HEK293 (cell line): ENCODE results near the gene ULBP1.
"Not testable (repeated sequence)": the region's sequence is repeated elsewhere in the genome, so short reads cannot be mapped to it uniquely, and the experiment has no call there.

Experiments
- CTCF ChIA-PET: fragments of 350-600 bp; formaldehyde crosslinking; extraction: SDS; loops from one replicate; lab custom pipeline; 2021; ENCODE audit warnings: antibody characterized with exemption; lab: Yijun Ruan, JAX
- POLR2A ChIA-PET: fragments of 300-600 bp; formaldehyde crosslinking; extraction: SDS; loops from one replicate; lab custom pipeline; 2020; ENCODE audit warnings: antibody characterized with exemption, inconsistent platforms; lab: Yijun Ruan, JAX
- H3K27ac ChIP-seq: fragments of 200-500 bp; sonication (Bioruptor generic); 2 replicates; pipeline ENCODE4 v1.5.1; 2014; ENCODE audit warnings: low read depth, low read length, control low read depth, inconsistent platforms; ENCODE audit errors: extremely low read depth
- H3K36me3 ChIP-seq, 2 experiments: fragments of 200-500 bp in 1 of 2; sonication (Bioruptor generic) in 1 of 2; 1 replicate in 1 of 2; 2 replicates in 1 of 2; pipeline ENCODE4 v1.5.1; 2014 to 2017; ENCODE audit warnings: inconsistent platforms in 2 of 2, low read length in 2 of 2; ENCODE audit not compliant: control insufficient read depth in 2 of 2, insufficient read depth in 1 of 2
- H3K4me1 ChIP-seq: fragments of 200-500 bp; sonication (Bioruptor generic); 2 replicates; pipeline ENCODE4 v1.5.1; 2014; ENCODE audit warnings: mild to moderate bottlenecking, low read length, inconsistent platforms; ENCODE audit not compliant: control insufficient read depth, insufficient read depth
- H3K4me3 ChIP-seq: 2 replicates; pipeline ENCODE4 v1.5.1; 2011; ENCODE audit warnings: low read depth, mild to moderate bottlenecking, control low read depth, low read length, moderate library complexity
- H3K9me3 ChIP-seq: fragments of 200-500 bp; sonication (Bioruptor generic); 2 replicates; pipeline ENCODE4 v1.5.1; 2014; ENCODE audit warnings: low read depth, low read length, inconsistent platforms; ENCODE audit not compliant: control insufficient read depth, insufficient read depth
- KLF1 ChIP-seq: fragments of 450-650 bp; formaldehyde crosslinking; IDR thresholded peaks from 2 replicates; pipeline ENCODE4 v1.5.1; 2016; ENCODE audit warnings: missing biosample characterization, missing genetic modification characterization
- KLF9 ChIP-seq: fragments of 450-650 bp; formaldehyde crosslinking; IDR thresholded peaks from 2 replicates; pipeline ENCODE4 v1.5.1; 2016; ENCODE audit warnings: missing biosample characterization, missing genetic modification characterization, low read depth
- TCF7L2 ChIP-seq: IDR thresholded peaks from 2 replicates; pipeline ENCODE4 v1.6.1; 2011; ENCODE audit warnings: low read depth, mild to moderate bottlenecking, inconsistent platforms, low read length, moderate library complexity, borderline replicate concordance
- ZBTB21 ChIP-seq: fragments of 450-650 bp; formaldehyde crosslinking; IDR thresholded peaks from 2 replicates; pipeline ENCODE4 v1.5.1; 2017; ENCODE audit warnings: missing biosample characterization, missing genetic modification characterization
- ZNF174 ChIP-seq: fragments of 450-650 bp; formaldehyde crosslinking; IDR thresholded peaks from 2 replicates; pipeline ENCODE4 v1.5.0; 2017; ENCODE audit warnings: missing biosample characterization, mild to moderate bottlenecking, missing genetic modification characterization
- ZNF302 ChIP-seq: fragments of 450-650 bp; formaldehyde crosslinking; IDR thresholded peaks from 2 replicates; pipeline ENCODE4 v1.5.1; 2016; ENCODE audit warnings: missing biosample characterization, missing genetic modification characterization, low read depth
- ZNF707 ChIP-seq: fragments of 450-650 bp; formaldehyde crosslinking; IDR thresholded peaks from 2 replicates; pipeline ENCODE4 v1.5.1; 2016; ENCODE audit warnings: missing biosample characterization, missing genetic modification characterization
- ZNF792 ChIP-seq: fragments of 450-650 bp; formaldehyde crosslinking; IDR thresholded peaks from 2 replicates; pipeline ENCODE4 v1.5.1; 2016; ENCODE audit warnings: missing biosample characterization, missing genetic modification characterization
- TF ChIP-seq, protein P1 (sequence below): fragments of 450-650 bp; formaldehyde crosslinking; IDR thresholded peaks from 2 replicates; pipeline ENCODE4 v1.5.1; 2016; ENCODE audit warnings: missing biosample characterization, missing genetic modification characterization, low read depth
- TF ChIP-seq, protein P2 (sequence below): fragments of 450-650 bp; IDR thresholded peaks from 2 replicates; pipeline ENCODE4 v1.5.1; 2018; ENCODE audit warnings: missing biosample characterization, missing genetic modification characterization
- TF ChIP-seq, protein P3 (sequence below): fragments of 450-650 bp; formaldehyde crosslinking; IDR thresholded peaks from 2 replicates; pipeline ENCODE4 v1.5.1; 2016; ENCODE audit warnings: missing biosample characterization, missing genetic modification characterization

The ULBP1 gene

GRCh38 chr6:149947533-149947932 lies 16.2 kb upstream of the ULBP1 start:
- ChIA-PET CTCF (interaction anchor here (1.2 to 1.3 kb wide), 2 partner anchors 44 to 69 kb away, joined by 3 read pairs; no protein-coding TSS in a partner anchor), POLR2A (interaction anchor here (3.0 kb wide), 1 partner anchor 16 kb away, joined by 10 read pairs; the partner anchor contains the start of gene ULBP1)
- not testable (repeated sequence) for H3K4me3 ChIP-seq, H3K27ac ChIP-seq, H3K9me3 ChIP-seq, H3K4me1 ChIP-seq, H3K36me3 ChIP-seq

DNA sequence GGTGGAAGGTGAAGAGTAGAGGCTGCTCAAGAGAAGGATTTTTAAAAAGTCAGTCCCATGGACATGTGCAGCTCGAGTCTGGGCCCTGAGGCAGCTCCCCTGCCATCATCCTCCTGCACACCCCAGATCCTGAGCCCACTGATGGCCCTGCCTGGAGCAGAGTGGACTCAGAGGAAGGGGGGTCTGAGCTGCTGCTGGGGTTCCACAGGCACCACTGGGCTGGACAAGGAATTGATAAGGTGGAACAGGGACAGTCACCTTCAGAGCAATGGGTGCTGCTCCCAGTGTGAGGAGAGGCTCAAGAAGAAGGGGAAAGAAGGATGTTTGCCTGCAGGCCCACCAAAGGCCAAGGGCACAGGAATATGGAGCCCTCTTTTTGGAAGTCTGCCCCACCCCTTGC lies 15.7 kb upstream of the ULBP1 start:
- CTCF ChIA-PET: interaction anchor here (0.6 to 1.3 kb wide), 3 partner anchors 43 to 71 kb away, joined by 3 read pairs; no protein-coding TSS in a partner anchor
- POLR2A ChIA-PET: interaction anchor here (3.0 kb wide), 1 partner anchor 16 kb away, joined by 10 read pairs; the partner anchor contains the start of gene ULBP1
- TF ChIP-seq, protein P1, sequence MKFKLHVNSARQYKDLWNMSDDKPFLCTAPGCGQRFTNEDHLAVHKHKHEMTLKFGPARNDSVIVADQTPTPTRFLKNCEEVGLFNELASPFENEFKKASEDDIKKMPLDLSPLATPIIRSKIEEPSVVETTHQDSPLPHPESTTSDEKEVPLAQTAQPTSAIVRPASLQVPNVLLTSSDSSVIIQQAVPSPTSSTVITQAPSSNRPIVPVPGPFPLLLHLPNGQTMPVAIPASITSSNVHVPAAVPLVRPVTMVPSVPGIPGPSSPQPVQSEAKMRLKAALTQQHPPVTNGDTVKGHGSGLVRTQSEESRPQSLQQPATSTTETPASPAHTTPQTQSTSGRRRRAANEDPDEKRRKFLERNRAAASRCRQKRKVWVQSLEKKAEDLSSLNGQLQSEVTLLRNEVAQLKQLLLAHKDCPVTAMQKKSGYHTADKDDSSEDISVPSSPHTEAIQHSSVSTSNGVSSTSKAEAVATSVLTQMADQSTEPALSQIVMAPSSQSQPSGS (tag by site-specific recombination): no peak
- TF ChIP-seq, protein P2, sequence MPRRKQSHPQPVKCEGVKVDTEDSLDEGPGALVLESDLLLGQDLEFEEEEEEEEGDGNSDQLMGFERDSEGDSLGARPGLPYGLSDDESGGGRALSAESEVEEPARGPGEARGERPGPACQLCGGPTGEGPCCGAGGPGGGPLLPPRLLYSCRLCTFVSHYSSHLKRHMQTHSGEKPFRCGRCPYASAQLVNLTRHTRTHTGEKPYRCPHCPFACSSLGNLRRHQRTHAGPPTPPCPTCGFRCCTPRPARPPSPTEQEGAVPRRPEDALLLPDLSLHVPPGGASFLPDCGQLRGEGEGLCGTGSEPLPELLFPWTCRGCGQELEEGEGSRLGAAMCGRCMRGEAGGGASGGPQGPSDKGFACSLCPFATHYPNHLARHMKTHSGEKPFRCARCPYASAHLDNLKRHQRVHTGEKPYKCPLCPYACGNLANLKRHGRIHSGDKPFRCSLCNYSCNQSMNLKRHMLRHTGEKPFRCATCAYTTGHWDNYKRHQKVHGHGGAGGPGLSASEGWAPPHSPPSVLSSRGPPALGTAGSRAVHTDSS (tag by site-specific recombination): no peak
- TF ChIP-seq ZNF302 (tag by site-specific recombination) (no peak), ZNF707 (tag by site-specific recombination) (no peak), ZNF792 (tag by site-specific recombination) (no peak), ZBTB21 (no peak), KLF9 (tag by site-specific recombination) (no peak), ZNF174 (tag by site-specific recombination) (no peak), TCF7L2 (no peak)
- TF ChIP-seq, protein P3, sequence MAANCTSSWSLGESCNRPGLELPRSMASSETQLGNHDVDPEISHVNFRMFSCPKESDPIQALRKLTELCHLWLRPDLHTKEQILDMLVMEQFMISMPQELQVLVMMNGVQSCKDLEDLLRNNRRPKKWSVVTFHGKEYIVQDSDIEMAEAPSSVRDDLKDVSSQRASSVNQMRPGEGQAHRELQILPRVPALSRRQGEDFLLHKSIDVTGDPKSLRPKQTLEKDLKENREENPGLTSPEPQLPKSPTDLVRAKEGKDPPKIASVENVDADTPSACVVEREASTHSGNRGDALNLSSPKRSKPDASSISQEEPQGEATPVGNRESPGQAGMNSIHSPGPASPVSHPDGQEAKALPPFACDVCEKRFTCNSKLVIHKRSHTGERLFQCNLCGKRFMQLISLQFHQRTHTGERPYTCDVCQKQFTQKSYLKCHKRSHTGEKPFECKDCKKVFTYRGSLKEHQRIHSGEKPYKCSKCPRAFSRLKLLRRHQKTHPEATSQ: no peak
- Histone ChIP-seq H3K9me3 (no peaks in the 10 kb centered on the region), H3K4me3 (no peak overlapping the region), H3K4me1 (no peaks in the 10 kb centered on the region), H3K27ac (no peak overlapping the region), H3K36me3 (peaks cover 0 to 7% of the 10 kb centered on the region in 2 experiments; a peak in 1 of 3 replicates)

GRCh38 chr6:149948616-149949015 lies 15.1 kb upstream of the ULBP1 start:
- ChIA-PET CTCF (interaction anchor here (1.2 to 1.3 kb wide), 2 partner anchors 42 to 68 kb away, joined by 3 read pairs; no protein-coding TSS in a partner anchor), POLR2A (interaction anchor here (3.0 kb wide), 1 partner anchor 15 kb away, joined by 10 read pairs; the partner anchor contains the start of gene ULBP1)
- no peak overlapping the region for H3K27ac ChIP-seq
- H3K36me3 ChIP-seq: peaks cover 0 to 7% of the 10 kb centered on the region in 2 experiments; a peak in 1 of 3 replicates
- TF ChIP-seq, protein P1 (tag by site-specific recombination): peak; percentile 32; the same call in 1 of the 2 replicates
- TF ChIP-seq KLF1 (tag by site-specific recombination): no peak
- H3K4me1 ChIP-seq: no peaks in the 10 kb centered on the region
- H3K4me3 ChIP-seq: no peak overlapping the region
- no peaks in the 10 kb centered on the region for H3K9me3 ChIP-seq
